Testis (tissue), 3 donors: ENCODE data around the gene SLC38A2. TPM values are rescaled to one million over a fixed set of nuclear protein-coding genes. Genes with fewer than 3 reads are reported as not detected.

Source experiments
- DNase-seq: peaks from one replicate; pipeline ENCODE4 v3.0.0-alpha.2; 2019
- H3K27ac ChIP-seq, 2 donors: fragments of 200-600 bp; sonication (generic); one replicate each; pipeline ENCODE4 v1.5.1; 2019
- H3K27me3 ChIP-seq: fragments of 200-600 bp; sonication (generic); one replicate; pipeline ENCODE4 v1.5.1; 2019
- H3K36me3 ChIP-seq: fragments of 200-600 bp; sonication (generic); one replicate; pipeline ENCODE4 v1.5.1; 2017; ENCODE audit warnings: low read depth; ENCODE audit errors: missing control alignments
- H3K4me1 ChIP-seq: fragments of 200-600 bp; sonication (generic); one replicate; pipeline ENCODE4 v1.5.1; 2019
- H3K4me3 ChIP-seq, 2 donors: fragments of 200-600 bp; sonication (generic); one replicate each; pipeline ENCODE4 v1.5.1; 2017 to 2019
- H3K9me3 ChIP-seq: fragments of 200-600 bp; sonication (generic); one replicate; pipeline ENCODE4 v1.5.1; 2017
- CTCF ChIP-seq, 3 experiments: fragments of 450-650 bp in 2 of 3; fragments of 200-600 bp in 1 of 3; sonication (generic) in 1 of 3; IDR thresholded peaks; one replicate each; pipeline ENCODE4 v1.5.1; 2016 to 2019; ENCODE audit warnings: antibody characterized with exemption in 3 of 3, mild to moderate bottlenecking in 2 of 3, moderate library complexity in 1 of 3
- POLR2A ChIP-seq: fragments of 450-650 bp; IDR thresholded peaks from one replicate; pipeline ENCODE4 v1.6.1; 2017; ENCODE audit warnings: antibody characterized with exemption, mild to moderate bottlenecking, moderate library complexity
- WGBS, 2 donors: methylation state at CpG; one replicate each; pipeline ENCODE4 v1.1.5; 2018; 5-methylcytosine and 5-hydroxymethylcytosine counted together
- intact Hi-C: fragments of 100-400 bp; cut with DNase I; formaldehyde crosslinking; loops from one replicate; pipeline ENCODE4 v1.15.1; 2023; ENCODE audit warnings: low total_unique reads
- polyA plus RNA-seq: library from polyadenylated mRNA; stranded (reverse); fragments of 350-450 nt; fragmentation: Illumina TruSeq; extraction: RNeasy Lipid Tissue Mini Kit (QIAGEN cat#74804); gene quantifications from one replicate; pipeline ENCODE4 v1.2.3, GENCODE V29; 2014; ENCODE audit warnings: low read depth, low replicate concordance; ENCODE audit not compliant: insufficient read depth
- total RNA-seq, 2 donors: library from RNA; depleted of rRNA; stranded (reverse); fragments of >200 nt; gene quantifications; one replicate each; pipeline ENCODE4 v1.2.3, GENCODE V29; 2016

SLC38A2 gene
- total and polyA plus RNA-seq, 3 donors from 2014 or later: 56.4 to 220 (median 151) TPM

- Histone ChIP-seq H3K27me3 (no peaks in the 10 kb centered on the region), H3K4me1 (peaks cover 6% of the 10 kb centered on the region), H3K27ac (no peak overlapping the region), H3K36me3 (no peaks in the 10 kb centered on the region), H3K4me3 (no peak overlapping the region), H3K9me3 (no peaks in the 10 kb centered on the region)
- no peak for TF ChIP-seq CTCF (IDR thresholded peaks at IDR 0.05)
- TF ChIP-seq POLR2A: no peak
- 74 to 80% methylated on average over 4 of the region's 4 CpGs for WGBS, 2 donors
- intact Hi-C loops: no loop called here
- DNase-seq: no peak
Measured at GRCh38 chr12:46408441-46408840, 35.9 kb upstream of the SLC38A2 start.

- H3K27ac ChIP-seq: no peak overlapping the region
- intact Hi-C loops: no loop called here
- 93% methylated on average over 2 of the region's 2 CpGs for WGBS, 2 donors
Measured at GRCh38 chr12:46407361-46407760, 34.8 kb upstream of the SLC38A2 start.

GRCh38 chr12:46406352-46407027 lies 33.9 kb upstream of the SLC38A2 start:
- Histone ChIP-seq H3K4me1 (peaks cover 6% of the 10 kb centered on the region), H3K4me3 (no peak overlapping the region), H3K36me3 (no peaks in the 10 kb centered on the region), H3K9me3 (no peaks in the 10 kb centered on the region), H3K27me3 (no peaks in the 10 kb centered on the region), H3K27ac (no peak overlapping the region)
- intact Hi-C loops: no loop called here
- TF ChIP-seq POLR2A (no peak), CTCF (IDR thresholded peaks at IDR 0.05) (no peak)
- DNase-seq: no peak
- 45 to 60% methylated on average over 1 of the region's 1 CpG for WGBS, 2 donors

More at GRCh38 chr12:46407361-46407760, 34.8 kb upstream of the SLC38A2 start:
- Histone ChIP-seq H3K4me3 (no peak overlapping the region), H3K4me1 (peaks cover 6% of the 10 kb centered on the region), H3K36me3 (no peaks in the 10 kb centered on the region), H3K27me3 (no peaks in the 10 kb centered on the region), H3K9me3 (no peaks in the 10 kb centered on the region)
- TF ChIP-seq CTCF (IDR thresholded peaks at IDR 0.05): no peak
- no peak for TF ChIP-seq POLR2A
- DNase-seq: no peak

- Histone ChIP-seq H3K27me3 (no peaks in the 10 kb centered on the region), H3K9me3 (no peaks in the 10 kb centered on the region), H3K36me3 (no peaks in the 10 kb centered on the region), H3K4me1 (peaks cover 6% of the 10 kb centered on the region), H3K27ac (peak overlapping the region; percentile 16 to 46), H3K4me3 (no peak overlapping the region)
- no peak for TF ChIP-seq POLR2A
- TF ChIP-seq CTCF (IDR thresholded peaks at IDR 0.05): no peak
- WGBS, 2 donors: 70 to 92% methylated on average over 5 of the region's 5 CpGs
- DNase-seq: no peak
- intact Hi-C loops: no loop called here
Measured at GRCh38 chr12:46404733-46405132, 32.2 kb upstream of the SLC38A2 start.

- WGBS, 2 donors: 31 to 35% methylated on average over 1 of the region's 1 CpG
- Histone ChIP-seq H3K27me3 (no peaks in the 10 kb centered on the region), H3K4me1 (peaks cover 6% of the 10 kb centered on the region), H3K36me3 (no peaks in the 10 kb centered on the region), H3K27ac (peak overlapping the region; percentile 16 to 46), H3K4me3 (no peak overlapping the region), H3K9me3 (no peaks in the 10 kb centered on the region)
- intact Hi-C loops: no loop called here
- no peak for DNase-seq
- TF ChIP-seq CTCF (IDR thresholded peaks at IDR 0.05): no peak
Measured at GRCh38 chr12:46404225-46404631, 31.7 kb upstream of the SLC38A2 start.
